Caki2 (cell line): ENCODE measurements around the gene MEGF6. TPM values are rescaled to one million over a fixed set of nuclear protein-coding genes. Genes with fewer than 3 reads are reported as not detected.

Experiments
- DNase-seq: peaks from one replicate; pipeline ENCODE4 v3.0.0-alpha.2; 2015; ENCODE audit warnings: low read depth
- in situ Hi-C: cut with HindIII; loops from 2 replicates; pipeline ENCODE4 v1.10.0; 2016; ENCODE audit warnings: low sequenced_read_pairs, low pct_unique_long_range_greater_than_20kb, mixed read lengths
- total RNA-seq: library from RNA; depleted of rRNA; stranded (reverse); fragments of >200 nt; shearing (Covaris generic); gene quantifications from 2 replicates; pipeline ENCODE4 v1.2.3, GENCODE V29; 2014; ENCODE audit warnings: low replicate concordance

The MEGF6 gene
- total RNA-seq, 1 experiment from 2014 or later = 21.0 TPM

DNA sequence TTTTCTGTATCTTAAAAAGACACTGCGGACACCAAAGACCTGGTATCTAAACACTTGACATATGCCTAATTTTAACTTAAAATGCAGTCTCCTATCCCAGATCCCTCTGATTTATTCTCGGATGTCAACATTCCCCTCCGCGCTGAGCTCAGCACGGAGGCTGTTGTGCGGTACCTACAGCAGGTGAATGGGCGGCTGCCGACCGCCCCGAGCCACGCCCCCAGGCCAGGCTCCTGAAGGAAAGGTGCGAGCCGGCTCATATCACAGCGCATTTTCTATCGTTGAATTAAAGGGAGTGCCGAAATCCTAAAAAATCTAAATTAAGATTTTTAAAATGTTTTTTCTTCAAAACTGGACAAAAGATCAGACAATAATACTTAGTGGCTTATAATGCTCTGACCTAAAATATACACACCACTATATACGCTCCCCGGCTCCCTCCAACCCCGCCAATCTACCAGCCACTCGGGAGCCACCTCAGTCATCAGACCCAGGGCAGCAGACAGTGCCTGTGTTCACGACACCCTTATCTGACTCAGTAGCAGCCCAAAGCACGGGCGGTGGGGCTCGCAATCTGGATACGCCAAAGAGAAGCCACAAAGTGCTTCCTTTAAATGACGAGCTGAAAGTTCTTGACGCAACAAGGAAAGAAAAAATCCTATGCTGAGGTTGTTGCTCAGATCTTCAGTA lies 34.5 kb upstream of the MEGF6 start:
- DNase-seq = no peak
- in situ Hi-C loops = loop anchor here (25.0 kb wide), 1 partner anchor 109 kb away; no protein-coding TSS in a partner anchor

GRCh38 chr1:3645247-3645646 lies 33.9 kb upstream of the MEGF6 start:
- no peak for DNase-seq
- in situ Hi-C loops = loop anchor here (25.0 kb wide), 1 partner anchor 108 kb away; no protein-coding TSS in a partner anchor

DNA sequence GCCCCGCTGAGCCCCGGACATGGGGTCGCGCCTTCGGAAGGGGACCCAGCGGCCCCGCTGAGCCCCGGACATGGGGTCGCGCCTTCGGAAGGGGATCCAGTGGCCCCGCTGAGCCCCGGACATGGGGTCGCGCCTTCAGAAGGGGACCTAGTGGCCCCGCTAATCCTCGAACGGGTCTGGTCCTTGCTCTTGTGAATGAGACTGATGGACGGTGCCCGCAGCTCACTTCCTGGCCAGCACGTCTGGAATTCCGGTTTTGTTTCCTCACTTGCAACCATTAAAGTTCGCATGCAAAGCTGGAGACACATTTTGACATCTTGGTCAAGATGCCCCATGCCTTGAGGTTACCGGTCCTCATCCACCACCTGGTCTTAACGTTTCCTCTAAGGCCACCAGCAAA lies 33.0 kb upstream of the MEGF6 start:
- in situ Hi-C loops = loop anchor here (25.0 kb wide), 1 partner anchor 107 kb away; no protein-coding TSS in a partner anchor
- no peak for DNase-seq

DNA sequence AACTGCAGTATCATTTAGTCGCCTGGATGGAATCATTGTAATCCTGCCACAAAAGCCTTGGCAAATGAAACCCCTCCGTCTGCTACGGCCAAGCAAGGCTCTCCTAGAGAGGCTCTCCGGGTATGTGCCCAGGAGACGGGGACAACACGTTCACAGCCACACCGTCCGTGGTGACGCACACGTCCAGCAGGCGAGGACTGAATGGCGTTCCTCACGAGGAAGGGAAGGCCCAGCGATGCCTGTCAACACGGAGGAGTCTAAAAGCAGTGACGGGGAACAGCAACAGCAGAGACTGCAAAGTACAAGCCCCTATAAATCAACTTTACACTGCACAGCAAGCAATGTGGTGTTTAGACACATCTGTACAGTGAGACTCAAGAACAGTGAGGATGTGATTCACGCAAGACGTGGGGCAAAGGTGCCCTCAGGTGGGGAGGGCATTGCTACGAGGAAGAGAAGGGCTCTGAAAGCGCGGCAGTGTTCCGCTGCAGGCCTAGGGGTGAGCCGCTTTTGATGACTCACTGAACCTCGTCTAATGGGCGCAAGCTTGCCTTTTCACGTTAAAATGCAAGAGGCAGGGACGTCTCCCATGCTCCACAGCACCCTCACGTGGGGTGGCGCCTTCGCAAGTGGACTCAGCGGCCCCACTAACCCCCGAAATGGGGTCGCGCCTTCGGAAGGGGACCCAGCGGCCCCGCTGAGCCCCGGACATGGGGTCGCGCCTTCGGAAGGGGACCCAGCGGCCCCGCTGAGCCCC lies 31.8 kb upstream of the MEGF6 start:
- no peak for DNase-seq
- in situ Hi-C loops = loop anchor here (25.0 kb wide), 1 partner anchor 106 kb away; no protein-coding TSS in a partner anchor

- in situ Hi-C loops = loop anchor here (25.0 kb wide), 1 partner anchor 105 kb away; no protein-coding TSS in a partner anchor
- DNase-seq = no peak
Measured at GRCh38 chr1:3641816-3642215, 30.5 kb upstream of the MEGF6 start.

GRCh38 chr1:3641046-3641760 lies 29.9 kb upstream of the MEGF6 start:
- no peak for DNase-seq
- in situ Hi-C loops = loop anchor here (25.0 kb wide), 1 partner anchor 104 kb away; no protein-coding TSS in a partner anchor

- no peak for DNase-seq
- in situ Hi-C loops = loop anchor here (25.0 kb wide), 1 partner anchor 103 kb away; no protein-coding TSS in a partner anchor
Measured at GRCh38 chr1:3640121-3640837, 29.0 kb upstream of the MEGF6 start.

- no peak for DNase-seq
- in situ Hi-C loops = loop anchor here (25.0 kb wide), 1 partner anchor 102 kb away; no protein-coding TSS in a partner anchor
Measured at GRCh38 chr1:3639397-3639911, 28.1 kb upstream of the MEGF6 start.

- in situ Hi-C loops = loop anchor here (25.0 kb wide), 1 partner anchor 101 kb away; no protein-coding TSS in a partner anchor
- no peak for DNase-seq
Measured at GRCh38 chr1:3638676-3639075, 27.4 kb upstream of the MEGF6 start.

GRCh38 chr1:3638027-3638426 lies 26.7 kb upstream of the MEGF6 start:
- no peak for DNase-seq
- in situ Hi-C loops = loop anchor here (25.0 kb wide), 1 partner anchor 101 kb away; no protein-coding TSS in a partner anchor

DNA sequence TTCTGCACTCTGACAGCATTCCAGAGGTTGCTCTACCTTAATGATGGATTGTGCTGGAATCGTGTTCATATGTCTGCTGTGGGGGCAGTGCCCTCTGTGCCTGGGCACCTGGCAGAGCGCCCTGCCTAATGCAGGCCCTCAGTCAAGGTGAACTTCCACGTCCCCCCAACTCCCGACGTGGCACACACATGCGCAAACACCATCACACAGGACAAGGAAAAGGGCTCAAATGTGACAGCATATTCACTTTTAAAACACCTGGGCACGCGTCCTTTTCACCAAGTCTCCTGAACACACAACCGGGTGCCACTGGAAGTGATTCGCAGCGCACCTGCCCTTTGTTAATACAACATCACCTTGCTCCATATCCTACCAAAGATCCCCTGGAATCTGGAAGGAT lies 25.2 kb upstream of the MEGF6 start:
- no peak for DNase-seq
- in situ Hi-C loops = loop anchor here (25.0 kb wide), 1 partner anchor 99 kb away; no protein-coding TSS in a partner anchor

DNA sequence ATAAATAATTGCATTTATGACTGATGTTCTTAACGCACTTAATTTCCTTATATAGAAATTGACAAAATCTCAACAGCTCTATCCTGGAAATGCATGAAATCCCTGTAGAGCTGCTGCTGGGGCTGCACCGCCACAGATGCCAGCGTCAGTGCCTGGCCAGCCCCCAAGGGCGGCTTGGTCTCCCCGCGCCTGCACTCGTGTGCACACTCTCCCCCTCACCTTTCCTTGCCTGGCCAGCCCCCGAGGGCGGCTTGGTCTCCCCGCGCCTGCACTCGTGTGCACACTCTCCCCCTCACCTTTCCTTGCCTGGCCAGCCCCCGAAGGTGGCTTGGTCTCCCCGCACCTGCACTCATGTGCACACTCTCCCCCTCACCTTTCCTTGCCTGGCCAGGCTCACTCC lies 24.8 kb upstream of the MEGF6 start:
- no peak for DNase-seq
- in situ Hi-C loops = loop anchor here (25.0 kb wide), 1 partner anchor 99 kb away; no protein-coding TSS in a partner anchor

GRCh38 chr1:3634059-3634800 lies 22.9 kb upstream of the MEGF6 start:
- in situ Hi-C loops = loop anchor here (25.0 kb wide), 1 partner anchor 97 kb away; no protein-coding TSS in a partner anchor

GRCh38 chr1:3633344-3634058 lies 22.2 kb upstream of the MEGF6 start:
- in situ Hi-C loops = loop anchor here (25.0 kb wide), 1 partner anchor 96 kb away; no protein-coding TSS in a partner anchor

More at GRCh38 chr1:3634059-3634800, 22.9 kb upstream of the MEGF6 start:
- no peak for DNase-seq

GRCh38 chr1:3632716-3633343 lies 21.5 kb upstream of the MEGF6 start:
- in situ Hi-C loops = loop anchor here (25.0 kb wide), 1 partner anchor 96 kb away; no protein-coding TSS in a partner anchor
- DNase-seq = no peak

More at GRCh38 chr1:3633344-3634058, 22.2 kb upstream of the MEGF6 start:
- no peak for DNase-seq

- no peak for DNase-seq
- in situ Hi-C loops = loop anchor here (25.0 kb wide), 1 partner anchor 95 kb away; no protein-coding TSS in a partner anchor
Measured at GRCh38 chr1:3632298-3632697, 21.0 kb upstream of the MEGF6 start.
